ENCODE results near the gene INCA1.

DNA sequence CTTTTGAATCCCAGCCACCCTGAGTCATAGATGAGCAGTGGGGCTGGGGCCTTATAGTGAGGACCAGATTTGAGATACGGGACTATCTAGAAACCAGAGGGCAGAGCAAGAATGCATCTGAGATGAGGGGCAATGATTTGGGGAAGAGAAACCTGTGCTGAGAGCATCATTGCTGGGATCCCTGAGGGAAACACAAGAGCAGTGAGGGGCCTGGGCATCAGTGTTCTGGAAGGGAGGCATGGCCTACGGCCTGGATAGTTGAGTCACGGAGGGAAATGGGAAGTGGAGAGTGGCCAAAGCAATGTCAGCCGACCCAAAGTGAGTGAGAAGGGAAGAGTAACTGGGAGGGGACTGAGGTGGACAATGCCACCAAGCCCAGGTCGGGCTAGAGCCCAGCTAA, 15.0 kb downstream of the INCA1 start:
- TF ChIP-seq CTCF (IDR thresholded peaks at IDR 0.05; ENCODE audit: poor library complexity) (no peak), EZH2 (IDR thresholded peaks at IDR 0.05; ENCODE audit: borderline replicate concordance) (no peak), EZH2phosphoT487 (IDR thresholded peaks at IDR 0.05; ENCODE audit: low read depth, severe bottlenecking, unreplicated experiment) (no peak)

Measured in hepatocyte (in vitro differentiated cells).